ENCODE results near the gene TNIK.

DNA sequence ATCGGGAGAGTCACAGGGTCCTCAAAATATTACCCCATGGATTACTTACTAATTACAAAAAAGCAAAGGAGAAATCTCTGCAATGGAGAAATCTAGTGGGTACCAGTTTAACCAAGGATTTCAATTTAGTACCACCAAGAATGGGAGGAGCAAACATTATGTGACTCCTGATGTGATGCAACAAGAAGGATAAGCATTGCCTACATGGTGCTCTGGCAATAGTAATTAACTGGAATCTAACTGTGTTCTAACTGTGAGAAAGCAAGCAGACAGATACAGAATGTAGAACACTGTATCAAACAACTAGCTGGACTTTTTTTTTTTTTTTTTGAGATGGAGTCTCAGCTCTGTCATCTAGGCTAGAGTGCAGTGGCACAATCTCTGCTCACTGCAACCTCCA is 159.2 kb downstream of the TNIK start:
- TF ChIP-seq, protein P1, sequence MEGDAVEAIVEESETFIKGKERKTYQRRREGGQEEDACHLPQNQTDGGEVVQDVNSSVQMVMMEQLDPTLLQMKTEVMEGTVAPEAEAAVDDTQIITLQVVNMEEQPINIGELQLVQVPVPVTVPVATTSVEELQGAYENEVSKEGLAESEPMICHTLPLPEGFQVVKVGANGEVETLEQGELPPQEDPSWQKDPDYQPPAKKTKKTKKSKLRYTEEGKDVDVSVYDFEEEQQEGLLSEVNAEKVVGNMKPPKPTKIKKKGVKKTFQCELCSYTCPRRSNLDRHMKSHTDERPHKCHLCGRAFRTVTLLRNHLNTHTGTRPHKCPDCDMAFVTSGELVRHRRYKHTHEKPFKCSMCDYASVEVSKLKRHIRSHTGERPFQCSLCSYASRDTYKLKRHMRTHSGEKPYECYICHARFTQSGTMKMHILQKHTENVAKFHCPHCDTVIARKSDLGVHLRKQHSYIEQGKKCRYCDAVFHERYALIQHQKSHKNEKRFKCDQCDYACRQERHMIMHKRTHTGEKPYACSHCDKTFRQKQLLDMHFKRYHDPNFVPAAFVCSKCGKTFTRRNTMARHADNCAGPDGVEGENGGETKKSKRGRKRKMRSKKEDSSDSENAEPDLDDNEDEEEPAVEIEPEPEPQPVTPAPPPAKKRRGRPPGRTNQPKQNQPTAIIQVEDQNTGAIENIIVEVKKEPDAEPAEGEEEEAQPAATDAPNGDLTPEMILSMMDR (IDR thresholded peaks at IDR 0.05): no peak
- TF ChIP-seq POLR2A (IDR thresholded peaks at IDR 0.05): no peak
- no peak for TF ChIP-seq POLR2AphosphoS5 (IDR thresholded peaks at IDR 0.05)

Data from breast epithelium (tissue), 3 donors.